Loucy (cell line): ENCODE data around the gene PATL2.

Source experiments
- H2AFZ ChIP-seq: fragments of 200-600 bp; sonication (generic); 2 replicates; pipeline ENCODE4 v1.6.0; 2016; ENCODE audit warnings: antibody characterized with exemption, mild to moderate bottlenecking, low read length, moderate library complexity
- H3F3A ChIP-seq: fragments of 200-600 bp; 2 replicates; pipeline ENCODE4 v1.6.0; 2016; ENCODE audit warnings: antibody characterized with exemption, low read depth, mild to moderate bottlenecking
- H3K27me3 ChIP-seq: fragments of 200-600 bp; sonication (generic); 2 replicates; pipeline ENCODE4 v1.6.1; 2014; ENCODE audit warnings: low read length, mild to moderate bottlenecking; ENCODE audit not compliant: insufficient read depth, poor library complexity, severe bottlenecking
- H3K36me3 ChIP-seq: fragments of 200-600 bp; sonication (generic); 2 replicates; pipeline ENCODE4 v1.6.1; 2016; ENCODE audit warnings: low read length; ENCODE audit not compliant: insufficient read depth
- H3K4me1 ChIP-seq: fragments of 200-600 bp; sonication (generic); 2 replicates; pipeline ENCODE4 v1.5.1; 2014; ENCODE audit warnings: low read length, mild to moderate bottlenecking; ENCODE audit not compliant: insufficient read depth, poor library complexity, severe bottlenecking
- H3K4me2 ChIP-seq: fragments of 200-600 bp; sonication (generic); 2 replicates; pipeline ENCODE4 v1.6.0; 2014; ENCODE audit warnings: antibody characterized with exemption, low read length, low read depth, mild to moderate bottlenecking; ENCODE audit not compliant: poor library complexity, severe bottlenecking
- H3K4me3 ChIP-seq: fragments of 200-600 bp; sonication (generic); 2 replicates; pipeline ENCODE4 v1.5.1; 2014; ENCODE audit warnings: low read length, mild to moderate bottlenecking, mixed read lengths; ENCODE audit not compliant: poor library complexity, severe bottlenecking
- H3K79me2 ChIP-seq: fragments of 200-600 bp; sonication (generic); 2 replicates; pipeline ENCODE4 v1.6.1; 2014; ENCODE audit warnings: low read length; ENCODE audit not compliant: insufficient read depth
- H3K9ac ChIP-seq: fragments of 200-600 bp; sonication (generic); 2 replicates; pipeline ENCODE4 v1.6.0; 2014; ENCODE audit warnings: mild to moderate bottlenecking, low read depth, low read length, moderate library complexity; ENCODE audit not compliant: poor library complexity, severe bottlenecking
- H3K9me2 ChIP-seq: fragments of 200-600 bp; sonication (generic); replicated peaks from 2 replicates; pipeline ENCODE4 v1.6.1; 2016; ENCODE audit warnings: low read depth, low read length, mixed read lengths
- H3K9me3 ChIP-seq: fragments of 200-600 bp; sonication (generic); 2 replicates; pipeline ENCODE4 v1.6.1; 2014; ENCODE audit warnings: mild to moderate bottlenecking, antibody characterized with exemption, low read length, low read depth; ENCODE audit not compliant: insufficient read depth
- H4K20me1 ChIP-seq: fragments of 200-600 bp; sonication (generic); 2 replicates; pipeline ENCODE4 v1.6.0; 2014; ENCODE audit warnings: antibody characterized with exemption, low read length, mild to moderate bottlenecking; ENCODE audit not compliant: insufficient read depth, poor library complexity, severe bottlenecking
- EZH2phosphoT487 ChIP-seq: fragments of 200-600 bp; IDR thresholded peaks from 2 replicates; pipeline ENCODE4 v1.6.1; 2018; ENCODE audit warnings: antibody characterized with exemption, mild to moderate bottlenecking, moderate library complexity, borderline replicate concordance
- TF ChIP-seq, protein P1 (sequence below): fragments of 200-600 bp; sonication (generic); conservative IDR thresholded peaks from 2 replicates; pipeline ENCODE4 v1.5.1; 2014; ENCODE audit warnings: mild to moderate bottlenecking, antibody characterized with exemption, low read length

The PATL2 gene

DNA sequence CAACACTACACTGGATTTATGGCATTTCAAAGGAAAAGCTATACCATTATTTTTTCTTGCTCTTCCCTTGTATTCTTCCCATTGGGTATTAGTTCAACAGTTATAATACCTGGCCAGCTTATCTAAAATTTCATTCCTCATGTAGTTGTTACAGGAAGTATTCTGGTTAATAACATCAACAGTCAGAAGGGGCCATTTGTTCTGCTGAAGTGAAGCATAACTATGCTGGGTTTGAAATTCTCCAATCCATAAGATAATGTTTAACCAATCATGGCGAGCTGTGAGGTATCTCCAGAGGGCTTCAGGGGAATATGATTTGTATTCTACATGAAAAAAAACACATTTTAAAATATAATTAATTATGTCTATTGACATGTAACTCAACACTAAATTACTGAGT is 91.0 kb downstream of the PATL2 start:
- no peaks in the 10 kb centered on the region for H3K27me3 ChIP-seq
- peaks cover 33% of the 10 kb centered on the region for H3K36me3 ChIP-seq
- no peaks in the 10 kb centered on the region for H3K9me2 ChIP-seq

DNA sequence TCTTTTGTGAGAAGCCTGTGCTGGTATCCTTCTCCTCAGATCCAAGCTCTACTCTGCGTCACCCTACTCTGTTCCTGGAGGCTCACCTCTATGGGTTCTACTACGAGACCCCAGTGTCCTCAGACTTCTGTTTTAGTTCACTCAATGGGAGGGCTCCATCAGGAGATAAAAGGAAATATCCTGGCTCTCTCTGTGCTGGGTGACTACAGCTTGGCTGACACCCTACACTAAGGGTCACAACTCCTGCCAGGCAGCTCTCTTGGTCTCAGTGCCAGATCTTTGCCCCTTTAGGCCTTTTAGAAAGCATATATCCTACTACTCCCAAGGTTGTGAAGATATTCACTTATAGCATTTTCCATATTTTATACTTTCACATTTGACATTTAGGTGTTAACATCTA is 94.1 kb downstream of the PATL2 start:
- Histone ChIP-seq H3K79me2 (no peaks in the 10 kb centered on the region), H3K4me2 (no peak overlapping the region), H3K4me3 (no peak overlapping the region), H3K9ac (no peak overlapping the region), H3K9me2 (no peaks in the 10 kb centered on the region), H3K36me3 (peaks cover 44% of the 10 kb centered on the region), H4K20me1 (no peaks in the 10 kb centered on the region), H3K9me3 (no peaks in the 10 kb centered on the region), H2AFZ (no peak overlapping the region), H3K27me3 (no peaks in the 10 kb centered on the region), H3F3A (no peaks in the 10 kb centered on the region), H3K4me1 (peaks cover 4% of the 10 kb centered on the region)
- TF ChIP-seq, protein P1, sequence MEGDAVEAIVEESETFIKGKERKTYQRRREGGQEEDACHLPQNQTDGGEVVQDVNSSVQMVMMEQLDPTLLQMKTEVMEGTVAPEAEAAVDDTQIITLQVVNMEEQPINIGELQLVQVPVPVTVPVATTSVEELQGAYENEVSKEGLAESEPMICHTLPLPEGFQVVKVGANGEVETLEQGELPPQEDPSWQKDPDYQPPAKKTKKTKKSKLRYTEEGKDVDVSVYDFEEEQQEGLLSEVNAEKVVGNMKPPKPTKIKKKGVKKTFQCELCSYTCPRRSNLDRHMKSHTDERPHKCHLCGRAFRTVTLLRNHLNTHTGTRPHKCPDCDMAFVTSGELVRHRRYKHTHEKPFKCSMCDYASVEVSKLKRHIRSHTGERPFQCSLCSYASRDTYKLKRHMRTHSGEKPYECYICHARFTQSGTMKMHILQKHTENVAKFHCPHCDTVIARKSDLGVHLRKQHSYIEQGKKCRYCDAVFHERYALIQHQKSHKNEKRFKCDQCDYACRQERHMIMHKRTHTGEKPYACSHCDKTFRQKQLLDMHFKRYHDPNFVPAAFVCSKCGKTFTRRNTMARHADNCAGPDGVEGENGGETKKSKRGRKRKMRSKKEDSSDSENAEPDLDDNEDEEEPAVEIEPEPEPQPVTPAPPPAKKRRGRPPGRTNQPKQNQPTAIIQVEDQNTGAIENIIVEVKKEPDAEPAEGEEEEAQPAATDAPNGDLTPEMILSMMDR, result no peak
- TF ChIP-seq EZH2phosphoT487, result no peak

More for the DNA sequence above, 91.0 kb downstream of the PATL2 start:
- no peaks in the 10 kb centered on the region for H3K79me2 ChIP-seq
- H3K9ac ChIP-seq, result no peak overlapping the region
- TF ChIP-seq, protein P1, result no peak
- TF ChIP-seq EZH2phosphoT487, result no peak
- no peak overlapping the region for H2AFZ ChIP-seq
- H3K4me1 ChIP-seq, result peaks cover 4% of the 10 kb centered on the region
- H3K4me2 ChIP-seq, result no peak overlapping the region
- no peaks in the 10 kb centered on the region for H3F3A ChIP-seq
- H3K9me3 ChIP-seq, result no peaks in the 10 kb centered on the region
- H3K4me3 ChIP-seq, result no peak overlapping the region
- no peaks in the 10 kb centered on the region for H4K20me1 ChIP-seq
